ENCODE measurements around the gene VWCE. TPM values are rescaled to one million over a fixed set of nuclear protein-coding genes. Genes with fewer than 3 reads are reported as not detected.

The VWCE gene, protein sequence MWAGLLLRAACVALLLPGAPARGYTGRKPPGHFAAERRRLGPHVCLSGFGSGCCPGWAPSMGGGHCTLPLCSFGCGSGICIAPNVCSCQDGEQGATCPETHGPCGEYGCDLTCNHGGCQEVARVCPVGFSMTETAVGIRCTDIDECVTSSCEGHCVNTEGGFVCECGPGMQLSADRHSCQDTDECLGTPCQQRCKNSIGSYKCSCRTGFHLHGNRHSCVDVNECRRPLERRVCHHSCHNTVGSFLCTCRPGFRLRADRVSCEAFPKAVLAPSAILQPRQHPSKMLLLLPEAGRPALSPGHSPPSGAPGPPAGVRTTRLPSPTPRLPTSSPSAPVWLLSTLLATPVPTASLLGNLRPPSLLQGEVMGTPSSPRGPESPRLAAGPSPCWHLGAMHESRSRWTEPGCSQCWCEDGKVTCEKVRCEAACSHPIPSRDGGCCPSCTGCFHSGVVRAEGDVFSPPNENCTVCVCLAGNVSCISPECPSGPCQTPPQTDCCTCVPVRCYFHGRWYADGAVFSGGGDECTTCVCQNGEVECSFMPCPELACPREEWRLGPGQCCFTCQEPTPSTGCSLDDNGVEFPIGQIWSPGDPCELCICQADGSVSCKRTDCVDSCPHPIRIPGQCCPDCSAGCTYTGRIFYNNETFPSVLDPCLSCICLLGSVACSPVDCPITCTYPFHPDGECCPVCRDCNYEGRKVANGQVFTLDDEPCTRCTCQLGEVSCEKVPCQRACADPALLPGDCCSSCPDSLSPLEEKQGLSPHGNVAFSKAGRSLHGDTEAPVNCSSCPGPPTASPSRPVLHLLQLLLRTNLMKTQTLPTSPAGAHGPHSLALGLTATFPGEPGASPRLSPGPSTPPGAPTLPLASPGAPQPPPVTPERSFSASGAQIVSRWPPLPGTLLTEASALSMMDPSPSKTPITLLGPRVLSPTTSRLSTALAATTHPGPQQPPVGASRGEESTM
- total RNA-seq (ENCODE audit: low replicate concordance) = 0.38 and 3.3 TPM in 2 replicates

DNA sequence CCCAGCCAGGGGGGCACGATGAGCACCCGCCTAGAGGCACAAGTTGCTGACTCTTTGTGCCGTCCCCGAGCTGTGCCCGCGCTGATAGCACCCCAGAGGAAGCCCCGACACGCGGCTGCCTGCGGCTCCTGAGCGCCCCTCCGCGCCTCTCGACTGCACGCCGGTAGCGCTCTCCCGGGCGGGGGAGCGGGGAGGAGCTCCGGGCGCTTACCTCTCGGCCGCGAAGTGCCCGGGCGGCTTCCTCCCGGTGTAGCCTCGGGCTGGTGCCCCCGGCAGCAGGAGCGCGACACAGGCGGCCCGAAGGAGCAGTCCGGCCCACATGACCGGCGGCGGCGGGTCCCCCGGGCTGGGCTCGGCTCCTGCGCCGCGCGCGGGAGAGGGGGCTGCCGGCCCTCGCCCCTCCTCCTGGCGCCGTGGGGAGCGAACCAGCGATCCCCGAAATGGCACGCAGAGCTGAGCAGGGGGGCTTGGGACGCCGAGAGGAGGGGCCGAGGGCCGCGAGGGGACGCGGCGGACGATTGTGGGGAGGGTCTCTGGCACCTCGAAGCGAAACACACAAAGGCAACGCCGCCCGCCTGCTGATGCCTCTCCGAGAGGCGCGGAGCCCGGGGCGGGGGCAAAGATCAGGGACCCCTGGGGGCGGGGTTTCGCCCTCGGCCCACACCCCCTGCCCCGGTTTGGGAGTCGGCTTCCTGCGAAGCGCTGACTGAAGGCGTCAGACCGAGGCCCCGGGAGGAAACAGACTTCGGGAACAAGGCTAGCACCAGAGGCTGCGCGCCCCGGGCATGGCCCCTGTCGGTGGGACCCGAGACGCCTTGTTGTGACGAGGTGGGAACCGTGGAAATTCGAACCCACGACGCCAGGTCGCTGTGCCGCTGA lies at the start of gene VWCE:
VWCE (minus strand) TSS at position 600 of the 879 bp plus-strand sequence; CDS start at position 321, 279 bp downstream.

DNA sequence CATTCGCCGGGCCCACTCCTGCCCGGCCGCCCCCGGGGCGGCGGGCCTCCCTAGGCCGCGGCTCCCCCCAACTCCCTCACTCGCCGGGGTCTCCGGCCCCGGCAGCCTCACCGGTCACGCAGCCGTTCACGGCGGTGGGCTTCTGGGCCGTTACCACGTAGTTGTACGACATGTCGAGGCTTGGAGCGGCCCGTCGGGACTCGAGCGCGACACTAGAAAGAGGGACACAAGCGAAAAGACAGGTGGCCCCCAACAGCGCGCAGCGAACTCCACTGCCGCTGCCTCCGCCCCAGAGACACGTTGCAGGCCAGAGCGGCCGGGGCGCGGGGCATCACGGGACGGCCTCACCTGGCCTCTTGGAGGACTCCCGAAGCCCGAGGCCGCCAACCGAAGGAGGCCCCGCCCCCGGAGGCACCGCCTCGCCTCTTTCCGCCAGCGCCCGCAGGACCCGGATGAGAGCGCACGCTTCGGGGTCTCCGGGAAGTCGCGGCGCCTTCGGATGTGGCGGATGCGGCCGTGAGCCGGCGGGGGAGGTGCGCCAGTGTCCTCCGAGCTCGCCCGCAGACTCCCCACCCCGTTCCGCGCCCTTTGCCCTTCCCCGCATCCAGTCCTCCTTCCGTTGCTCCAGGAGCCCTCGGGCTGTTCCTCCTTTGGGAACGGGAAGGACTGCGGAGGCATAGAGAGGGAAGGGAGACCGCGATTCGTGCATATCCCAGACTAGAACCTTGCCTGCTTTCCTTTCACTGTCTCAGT lies 37.9 kb upstream of the VWCE start, which contains the start of the genes DDB1 and TKFC:
DDB1 (minus strand) TSS at position 309 of the 753 bp plus-strand sequence; CDS start at position 172, 137 bp downstream.
TKFC (plus strand) TSS at position 432 of the 753 bp plus-strand sequence. CDS start 1,501 bp downstream, outside the sequence.

DNA sequence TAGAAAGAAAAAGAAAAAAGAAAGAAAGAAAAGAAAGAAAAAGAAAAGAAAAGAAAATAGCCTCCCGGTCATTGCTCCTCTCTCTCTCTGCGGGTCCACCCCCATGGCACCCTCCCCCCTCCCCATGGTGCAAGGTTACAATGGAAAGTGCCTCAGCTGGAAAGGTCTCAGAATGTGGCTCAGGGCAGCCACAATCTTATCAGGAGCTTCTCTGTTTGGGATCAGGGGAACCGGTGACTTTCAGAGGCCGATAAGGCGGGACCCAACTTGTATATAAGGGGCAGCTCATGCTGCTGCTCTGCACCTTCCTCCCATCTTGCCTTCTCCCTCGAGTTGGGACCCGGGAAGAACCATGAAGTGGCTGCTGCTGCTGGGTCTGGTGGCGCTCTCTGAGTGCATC lies 54.2 kb downstream of the VWCE start, which contains the start of gene PGA5:
PGA5 (plus strand) TSS at position 301 of the 400 bp plus-strand sequence; CDS start at position 353, 52 bp downstream.

DNA sequence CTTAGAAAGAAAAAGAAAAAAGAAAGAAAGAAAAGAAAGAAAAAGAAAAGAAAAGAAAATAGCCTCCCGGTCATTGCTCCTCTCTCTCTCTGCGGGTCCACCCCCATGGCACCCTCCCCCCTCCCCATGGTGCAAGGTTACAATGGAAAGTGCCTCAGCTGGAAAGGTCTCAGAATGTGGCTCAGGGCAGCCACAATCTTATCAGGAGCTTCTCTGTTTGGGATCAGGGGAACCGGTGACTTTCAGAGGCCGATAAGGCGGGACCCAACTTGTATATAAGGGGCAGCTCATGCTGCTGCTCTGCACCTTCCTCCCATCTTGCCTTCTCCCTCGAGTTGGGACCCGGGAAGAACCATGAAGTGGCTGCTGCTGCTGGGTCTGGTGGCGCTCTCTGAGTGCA lies 73.1 kb downstream of the VWCE start, which contains the start of gene PGA4:
PGA4 (plus strand) TSS at position 301 of the 400 bp plus-strand sequence; CDS start at position 355, 54 bp downstream.

Other genes starting within 250 kb of the VWCE start
- not detected in 2 replicates for gene CD5, start 192.8 kb downstream of the VWCE start, total RNA-seq (ENCODE audit: low replicate concordance)
- 4.2 and 4.8 TPM in 2 replicates for gene VPS37C, start 133.9 kb downstream of the VWCE start, total RNA-seq (ENCODE audit: low replicate concordance)
- 2.8 TPM in 1 of 2 replicates, not detected in the other for gene PGA3, start 91.8 kb downstream of the VWCE start, total RNA-seq (ENCODE audit: low replicate concordance)
- 0.59 TPM in 1 of 2 replicates, not detected in the other for gene PGA4, start 73.0 kb downstream of the VWCE start, total RNA-seq (ENCODE audit: low replicate concordance)
- 1.1 TPM in 1 of 2 replicates, not detected in the other for gene PGA5, start 54.1 kb downstream of the VWCE start, total RNA-seq (ENCODE audit: low replicate concordance)
- gene DDB1, start 37.8 kb upstream of the VWCE start, total RNA-seq (ENCODE audit: low replicate concordance) = 299 and 506 TPM in 2 replicates
- gene TKFC, start 37.9 kb upstream of the VWCE start, total RNA-seq (ENCODE audit: low replicate concordance) = 10.3 and 21.0 TPM in 2 replicates
- gene CYB561A3, start 66.6 kb upstream of the VWCE start, total RNA-seq (ENCODE audit: low replicate concordance) = 28.0 and 105 TPM in 2 replicates
- 10.4 and 26.0 TPM in 2 replicates for gene TMEM138, start 67.1 kb upstream of the VWCE start, total RNA-seq (ENCODE audit: low replicate concordance)
- 10.4 and 10.6 TPM in 2 replicates for gene TMEM216, start 97.3 kb upstream of the VWCE start, total RNA-seq (ENCODE audit: low replicate concordance)
- 8.8 and 12.2 TPM in 2 replicates for gene CPSF7, start 134.7 kb upstream of the VWCE start, total RNA-seq (ENCODE audit: low replicate concordance)
- gene SDHAF2, start 134.8 kb upstream of the VWCE start, total RNA-seq (ENCODE audit: low replicate concordance) = 23.6 and 43.7 TPM in 2 replicates
- gene LRRC10B, start 213.4 kb upstream of the VWCE start, total RNA-seq (ENCODE audit: low replicate concordance) = not detected in 2 replicates